ENCODE results near the gene PGP.

Gene PGP

GRCh38 chr16:2174396-2175131 lies 40.1 kb downstream of the PGP start:
- Mint-ChIP-seq H3K27me3 (no peaks in the 10 kb centered on the region), H3K4me3 (no peak overlapping the region), H3K9me3 (no peaks in the 10 kb centered on the region), H3K36me3 (ENCODE audit: insufficient read depth) (peaks cover 10% of the 10 kb centered on the region), H3K27ac (no peak overlapping the region), H3K4me1 (ENCODE audit: low read depth in 2 of 2) (peaks cover 0 to 1% of the 10 kb centered on the region in 2 donors)
- DNase-seq (no peak), ATAC-seq (replicated peaks) (no peak)

GRCh38 chr16:2173916-2174315 lies 40.7 kb downstream of the PGP start:
- peaks cover 0 to 1% of the 10 kb centered on the region in 2 donors for H3K4me1 Mint-ChIP-seq (ENCODE audit: low read depth in 2 of 2)
- H3K9me3 Mint-ChIP-seq, result no peaks in the 10 kb centered on the region
- no peak for ATAC-seq (replicated peaks)
- no peaks in the 10 kb centered on the region for H3K27me3 Mint-ChIP-seq
- H3K27ac Mint-ChIP-seq, result peak overlapping the region in 1 of 2 donors; percentile 49
- peaks cover 10% of the 10 kb centered on the region for H3K36me3 Mint-ChIP-seq (ENCODE audit: insufficient read depth)
- no peak for DNase-seq
- no peak overlapping the region for H3K4me3 Mint-ChIP-seq

- Mint-ChIP-seq H3K27ac (peak overlapping the region in 1 of 2 donors; percentile 65), H3K27me3 (no peaks in the 10 kb centered on the region), H3K4me3 (no peak overlapping the region), H3K36me3 (ENCODE audit: insufficient read depth) (peaks cover 10% of the 10 kb centered on the region), H3K4me1 (ENCODE audit: low read depth in 2 of 2) (peaks cover 0 to 1% of the 10 kb centered on the region in 2 donors), H3K9me3 (no peaks in the 10 kb centered on the region)
- DNase-seq, result no peak
- no peak for ATAC-seq (replicated peaks)
Observed at GRCh38 chr16:2173366-2173765, 41.3 kb downstream of the PGP start.

- no peaks in the 10 kb centered on the region for H3K9me3 Mint-ChIP-seq
- no peak overlapping the region for H3K4me3 Mint-ChIP-seq
- H3K36me3 Mint-ChIP-seq (ENCODE audit: insufficient read depth), result peaks cover 10% of the 10 kb centered on the region
- ATAC-seq (replicated peaks), result no peak
- peaks cover 0 to 1% of the 10 kb centered on the region in 2 donors for H3K4me1 Mint-ChIP-seq (ENCODE audit: low read depth in 2 of 2)
- H3K27me3 Mint-ChIP-seq, result no peaks in the 10 kb centered on the region
- no peak for DNase-seq
- peak overlapping the region in 1 of 2 donors; percentile 65 for H3K27ac Mint-ChIP-seq
Observed at GRCh38 chr16:2172688-2173335, 41.8 kb downstream of the PGP start.

GRCh38 chr16:2171601-2172178 lies 43.0 kb downstream of the PGP start:
- no peak overlapping the region for H3K4me3 Mint-ChIP-seq
- H3K27me3 Mint-ChIP-seq, result no peaks in the 10 kb centered on the region
- no peak overlapping the region for H3K27ac Mint-ChIP-seq
- no peaks in the 10 kb centered on the region for H3K9me3 Mint-ChIP-seq
- ATAC-seq (replicated peaks) (no peak), DNase-seq (no peak)
- H3K36me3 Mint-ChIP-seq (ENCODE audit: insufficient read depth), result peaks cover 10% of the 10 kb centered on the region
- peaks cover 0 to 1% of the 10 kb centered on the region in 2 donors for H3K4me1 Mint-ChIP-seq (ENCODE audit: low read depth in 2 of 2)

- Mint-ChIP-seq H3K27ac (no peak overlapping the region), H3K9me3 (no peaks in the 10 kb centered on the region), H3K36me3 (ENCODE audit: insufficient read depth) (peaks cover 8% of the 10 kb centered on the region), H3K4me3 (no peak overlapping the region), H3K27me3 (no peaks in the 10 kb centered on the region), H3K4me1 (ENCODE audit: low read depth in 2 of 2) (peaks cover 0 to 1% of the 10 kb centered on the region in 2 donors)
- ATAC-seq (replicated peaks) (no peak), DNase-seq (no peak)
Observed at GRCh38 chr16:2170587-2171435, 43.8 kb downstream of the PGP start.

- no peak for DNase-seq
- ATAC-seq (replicated peaks), result no peak
- H3K4me1 Mint-ChIP-seq (ENCODE audit: low read depth in 2 of 2), result peaks cover 0 to 1% of the 10 kb centered on the region in 2 donors
- no peak overlapping the region for H3K27ac Mint-ChIP-seq
- no peaks in the 10 kb centered on the region for H3K9me3 Mint-ChIP-seq
- peaks cover 8% of the 10 kb centered on the region for H3K36me3 Mint-ChIP-seq (ENCODE audit: insufficient read depth)
- no peak overlapping the region for H3K4me3 Mint-ChIP-seq
- no peaks in the 10 kb centered on the region for H3K27me3 Mint-ChIP-seq
Observed at GRCh38 chr16:2170080-2170479, 44.6 kb downstream of the PGP start.

- Mint-ChIP-seq H3K36me3 (ENCODE audit: insufficient read depth) (peaks cover 4% of the 10 kb centered on the region), H3K27me3 (no peaks in the 10 kb centered on the region), H3K9me3 (no peaks in the 10 kb centered on the region), H3K27ac (no peak overlapping the region), H3K4me1 (ENCODE audit: low read depth in 2 of 2) (peaks cover 3% of the 10 kb centered on the region in 2 donors), H3K4me3 (no peak overlapping the region)
- no peak for ATAC-seq (replicated peaks)
- DNase-seq, result no peak
Observed at GRCh38 chr16:2167068-2167638, 47.5 kb downstream of the PGP start.

GRCh38 chr16:2166263-2167067 lies 48.2 kb downstream of the PGP start:
- ATAC-seq (replicated peaks) (no peak), DNase-seq (no peak)
- peak overlapping the region in 1 of 2 donors; percentile 44 for H3K27ac Mint-ChIP-seq
- no peaks in the 10 kb centered on the region for H3K9me3 Mint-ChIP-seq
- peaks cover 4% of the 10 kb centered on the region for H3K36me3 Mint-ChIP-seq (ENCODE audit: insufficient read depth)
- H3K27me3 Mint-ChIP-seq, result no peaks in the 10 kb centered on the region
- no peak overlapping the region for H3K4me3 Mint-ChIP-seq
- H3K4me1 Mint-ChIP-seq (ENCODE audit: low read depth in 2 of 2), result peaks cover 7 to 9% of the 10 kb centered on the region in 2 donors

- DNase-seq, result no peak
- no peaks in the 10 kb centered on the region for H3K9me3 Mint-ChIP-seq
- H3K27me3 Mint-ChIP-seq, result no peaks in the 10 kb centered on the region
- H3K4me3 Mint-ChIP-seq, result no peak overlapping the region
- no peak for ATAC-seq (replicated peaks)
- peaks cover 4% of the 10 kb centered on the region for H3K36me3 Mint-ChIP-seq (ENCODE audit: insufficient read depth)
- peak overlapping the region in 1 of 2 donors; percentile 44 for H3K27ac Mint-ChIP-seq
- H3K4me1 Mint-ChIP-seq (ENCODE audit: low read depth in 2 of 2), result peaks cover 7 to 9% of the 10 kb centered on the region in 2 donors
Observed at GRCh38 chr16:2165861-2166260, 48.8 kb downstream of the PGP start.

GRCh38 chr16:2163211-2163881 lies 51.3 kb downstream of the PGP start:
- peak; percentile 61 for ATAC-seq (replicated peaks)
- Mint-ChIP-seq H3K36me3 (ENCODE audit: insufficient read depth) (peaks cover 4% of the 10 kb centered on the region), H3K4me3 (no peak overlapping the region)

GRCh38 chr16:2162676-2163118 lies 51.9 kb downstream of the PGP start:
- Mint-ChIP-seq H3K27ac (peak overlapping the region in 1 of 2 donors; percentile 52), H3K4me3 (no peak overlapping the region), H3K27me3 (no peaks in the 10 kb centered on the region), H3K36me3 (ENCODE audit: insufficient read depth) (peaks cover 4% of the 10 kb centered on the region), H3K9me3 (no peaks in the 10 kb centered on the region), H3K4me1 (ENCODE audit: low read depth in 2 of 2) (peaks cover 17 to 20% of the 10 kb centered on the region in 2 donors)
- ATAC-seq (replicated peaks) (no peak), DNase-seq (no peak)

More at GRCh38 chr16:2163211-2163881, 51.3 kb downstream of the PGP start:
- H3K27me3 Mint-ChIP-seq, result no peaks in the 10 kb centered on the region
- H3K27ac Mint-ChIP-seq, result peak overlapping the region; percentile 38 to 52
- no peaks in the 10 kb centered on the region for H3K9me3 Mint-ChIP-seq
- DNase-seq, result no peak
- peaks cover 13 to 14% of the 10 kb centered on the region in 2 donors for H3K4me1 Mint-ChIP-seq (ENCODE audit: low read depth in 2 of 2)
